Measurements from ENCODE around the gene AP2A1.

DNA sequence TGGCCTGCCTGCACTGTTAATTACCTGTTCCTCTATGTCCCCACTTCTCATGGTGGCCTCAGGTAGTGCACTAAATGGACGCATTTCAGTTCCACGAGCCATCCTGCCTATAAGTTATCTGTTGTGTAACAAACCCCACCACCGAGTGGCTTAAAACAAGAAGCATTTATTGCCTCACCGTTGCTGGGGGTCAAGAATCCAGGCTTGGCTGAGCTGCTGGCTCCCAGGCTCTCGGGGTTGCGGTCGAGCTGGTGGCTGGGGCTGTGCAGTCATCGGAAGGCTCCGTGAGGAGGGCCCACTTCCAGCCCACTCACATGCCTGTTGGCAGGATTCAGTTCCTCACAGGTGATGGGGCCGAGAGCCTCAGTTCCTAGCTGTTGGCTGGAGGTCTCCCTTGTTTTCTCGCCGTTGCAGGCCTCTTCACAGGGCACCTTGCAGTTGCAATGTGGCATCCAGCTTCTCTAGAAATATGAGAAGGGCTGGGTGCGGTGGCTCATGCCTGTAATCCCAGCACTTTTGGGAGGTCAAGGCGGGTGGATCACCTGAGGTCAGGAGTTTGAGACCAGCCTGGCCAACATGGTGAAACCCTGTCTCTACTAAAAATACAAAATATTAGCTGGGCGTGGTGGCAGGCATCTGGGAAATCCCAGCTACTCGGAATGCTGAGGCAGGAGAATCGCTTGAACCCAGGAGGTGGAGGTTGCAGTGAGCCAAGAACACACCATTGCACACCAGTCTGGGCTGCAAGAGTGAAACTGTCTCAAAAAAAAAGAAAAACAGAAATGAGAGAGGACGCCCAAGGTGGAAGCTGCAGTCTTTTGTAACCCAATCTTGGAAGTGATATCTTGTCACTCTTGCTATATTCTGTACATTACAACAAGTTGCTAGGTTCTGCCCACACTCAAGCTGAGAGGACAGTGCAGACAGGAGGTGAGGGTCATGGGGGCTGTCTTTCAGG is 77.6 kb downstream of the AP2A1 start:
- TF ChIP-seq, protein P1, sequence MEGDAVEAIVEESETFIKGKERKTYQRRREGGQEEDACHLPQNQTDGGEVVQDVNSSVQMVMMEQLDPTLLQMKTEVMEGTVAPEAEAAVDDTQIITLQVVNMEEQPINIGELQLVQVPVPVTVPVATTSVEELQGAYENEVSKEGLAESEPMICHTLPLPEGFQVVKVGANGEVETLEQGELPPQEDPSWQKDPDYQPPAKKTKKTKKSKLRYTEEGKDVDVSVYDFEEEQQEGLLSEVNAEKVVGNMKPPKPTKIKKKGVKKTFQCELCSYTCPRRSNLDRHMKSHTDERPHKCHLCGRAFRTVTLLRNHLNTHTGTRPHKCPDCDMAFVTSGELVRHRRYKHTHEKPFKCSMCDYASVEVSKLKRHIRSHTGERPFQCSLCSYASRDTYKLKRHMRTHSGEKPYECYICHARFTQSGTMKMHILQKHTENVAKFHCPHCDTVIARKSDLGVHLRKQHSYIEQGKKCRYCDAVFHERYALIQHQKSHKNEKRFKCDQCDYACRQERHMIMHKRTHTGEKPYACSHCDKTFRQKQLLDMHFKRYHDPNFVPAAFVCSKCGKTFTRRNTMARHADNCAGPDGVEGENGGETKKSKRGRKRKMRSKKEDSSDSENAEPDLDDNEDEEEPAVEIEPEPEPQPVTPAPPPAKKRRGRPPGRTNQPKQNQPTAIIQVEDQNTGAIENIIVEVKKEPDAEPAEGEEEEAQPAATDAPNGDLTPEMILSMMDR (IDR thresholded peaks at IDR 0.05), result no peak
- TF ChIP-seq ZFX (IDR thresholded peaks at IDR 0.05; ENCODE audit: borderline replicate concordance), result no peak
